Activated CD8-positive, alpha-beta T cell treated with anti-CD3 and anti-CD28 coated beads for 36 hours (primary cell): ENCODE data around the gene BCL3. TPM values are rescaled to one million over a fixed set of nuclear protein-coding genes. Genes with fewer than 3 reads are reported as not detected.

ENCODE experiments used
- ATAC-seq: fragments of 200-7000 bp; cut with Tn5 transposase; one replicate; pipeline ENCODE4 v1.10.0; 2021; ENCODE audit warnings: mild to moderate bottlenecking, moderate library complexity
- CTCF ChIA-PET: fragments of 350-600 bp; sonication (Branson Sonifier 250); formaldehyde crosslinking; loops from one replicate; lab custom pipeline; 2021; ENCODE audit warnings: antibody characterized with exemption; lab: Charles Lee
- POLR2A ChIA-PET: fragments of 350-600 bp; sonication (Branson Sonifier 250); formaldehyde crosslinking; loops from one replicate; lab custom pipeline; 2021; ENCODE audit warnings: antibody characterized with exemption; lab: Charles Lee
- DNase-seq: peaks from one replicate; pipeline ENCODE4 v3.0.0-alpha.2; 2020
- H3K27ac Mint-ChIP-seq: one replicate; pipeline ENCODE4 v1.8.0; 2021; ENCODE audit warnings: mild to moderate bottlenecking, mixed read lengths
- H3K27me3 Mint-ChIP-seq: one replicate; pipeline ENCODE4 v1.8.0; 2021; ENCODE audit warnings: mixed read lengths
- H3K36me3 Mint-ChIP-seq: one replicate; pipeline ENCODE4 v1.8.0; 2021; ENCODE audit warnings: low read depth, mixed read lengths
- H3K4me1 Mint-ChIP-seq: one replicate; pipeline ENCODE4 v1.8.0; 2021; ENCODE audit warnings: low read depth, mixed read lengths
- H3K4me3 Mint-ChIP-seq: one replicate; pipeline ENCODE4 v1.8.0; 2021; ENCODE audit warnings: mild to moderate bottlenecking, moderate library complexity, mixed read lengths
- H3K9me3 Mint-ChIP-seq: one replicate; pipeline ENCODE4 v1.8.0; 2021; ENCODE audit warnings: mixed read lengths
- CTCF ChIP-seq: fragments of 200-600 bp; IDR thresholded peaks from one replicate; pipeline ENCODE4 v1.8.0; 2022; ENCODE audit warnings: antibody characterized with exemption, mild to moderate bottlenecking
- intact Hi-C: fragments of 100-400 bp; cut with micrococcal nuclease; formaldehyde crosslinking; loops from one replicate; pipeline ENCODE4 v1.10.0; 2022
- total RNA-seq, 2 experiments: library from RNA; stranded (reverse); gene quantifications; one replicate each; pipeline ENCODE4 v1.2.3, GENCODE V29; 2021

BCL3 gene
- total RNA-seq, 2 experiments from 2014 or later: 22.8 to 27.7 TPM

GRCh38 chr19:44731081-44731480 is 17.4 kb upstream of the BCL3 start:
- Mint-ChIP-seq H3K4me1 (peaks cover 8% of the 10 kb centered on the region), H3K27ac (no peak overlapping the region), H3K9me3 (no peaks in the 10 kb centered on the region), H3K4me3 (no peak overlapping the region), H3K27me3 (no peaks in the 10 kb centered on the region), H3K36me3 (no peaks in the 10 kb centered on the region)
- DNase-seq (no peak), ATAC-seq (no peak)
- ChIA-PET POLR2A (interaction anchor here (0.6 to 2.1 kb wide), 2 partner anchors 23 to 1074 kb away, joined by 3 to 5 read pairs; no protein-coding TSS in a partner anchor), CTCF (interaction anchor here (1.0 to 15.3 kb wide), 3 partner anchors 24 to 41 kb away, joined by 3 to 474 read pairs (median 4); no protein-coding TSS in a partner anchor)
- intact Hi-C loops: no loop called here
- no peak for TF ChIP-seq CTCF

- H3K9me3 Mint-ChIP-seq: no peaks in the 10 kb centered on the region
Measured at GRCh38 chr19:44731622-44732021, 16.9 kb upstream of the BCL3 start.

GRCh38 chr19:44732235-44733014 is 16.1 kb upstream of the BCL3 start:
- Mint-ChIP-seq H3K27ac (no peak overlapping the region), H3K4me3 (no peak overlapping the region), H3K36me3 (no peaks in the 10 kb centered on the region), H3K4me1 (peaks cover 11% of the 10 kb centered on the region), H3K9me3 (no peaks in the 10 kb centered on the region), H3K27me3 (no peaks in the 10 kb centered on the region)
- ChIA-PET CTCF (interaction anchor here (0.7 to 15.3 kb wide), 6 partner anchors 9 to 75 kb away, joined by 3 to 474 read pairs (median 4); no protein-coding TSS in a partner anchor), POLR2A (interaction anchor here (0.6 to 2.1 kb wide), 2 partner anchors 21 to 77 kb away, joined by 3 to 5 read pairs; no protein-coding TSS in a partner anchor)
- no peak for TF ChIP-seq CTCF
- no peak for DNase-seq
- no peak for ATAC-seq
- intact Hi-C loops: no loop called here

More at GRCh38 chr19:44731622-44732021, 16.9 kb upstream of the BCL3 start:
- no peak overlapping the region for H3K27ac Mint-ChIP-seq
- ATAC-seq (no peak), DNase-seq (no peak)
- POLR2A ChIA-PET: interaction anchor here (0.6 to 2.1 kb wide), 2 partner anchors 22 to 1074 kb away, joined by 3 to 5 read pairs; no protein-coding TSS in a partner anchor
- H3K4me1 Mint-ChIP-seq: peaks cover 8% of the 10 kb centered on the region
- TF ChIP-seq CTCF: no peak
- H3K36me3 Mint-ChIP-seq: no peaks in the 10 kb centered on the region
- H3K27me3 Mint-ChIP-seq: no peaks in the 10 kb centered on the region
- CTCF ChIA-PET: interaction anchor here (1.0 to 15.3 kb wide), 4 partner anchors 24 to 51 kb away, joined by 3 to 474 read pairs (median 4); no protein-coding TSS in a partner anchor
- no peak overlapping the region for H3K4me3 Mint-ChIP-seq
- intact Hi-C loops: no loop called here

- DNase-seq: no peak
- ChIA-PET CTCF (interaction anchor here (2.5 kb wide), 1 partner anchor 10 kb away, joined by 7 read pairs; no protein-coding TSS in a partner anchor), POLR2A (no interaction called here)
- H3K27ac Mint-ChIP-seq: no peak overlapping the region
- H3K9me3 Mint-ChIP-seq: no peaks in the 10 kb centered on the region
- H3K4me3 Mint-ChIP-seq: no peak overlapping the region
- ATAC-seq: no peak
- no peaks in the 10 kb centered on the region for H3K36me3 Mint-ChIP-seq
- peaks cover 4% of the 10 kb centered on the region for H3K4me1 Mint-ChIP-seq
- intact Hi-C loops: no loop called here
- TF ChIP-seq CTCF: no peak
- no peaks in the 10 kb centered on the region for H3K27me3 Mint-ChIP-seq
Measured at GRCh38 chr19:44734357-44734756, 14.2 kb upstream of the BCL3 start.

- DNase-seq (no peak), ATAC-seq (no peak)
- intact Hi-C loops: no loop called here
- ChIA-PET CTCF (interaction anchor here (1.9 kb wide), 1 partner anchor 11 kb away, joined by 14 read pairs; no protein-coding TSS in a partner anchor), POLR2A (no interaction called here)
- no peak for TF ChIP-seq CTCF
- H3K4me3 Mint-ChIP-seq: no peak overlapping the region
- no peaks in the 10 kb centered on the region for H3K36me3 Mint-ChIP-seq
- no peaks in the 10 kb centered on the region for H3K9me3 Mint-ChIP-seq
- H3K27ac Mint-ChIP-seq: no peak overlapping the region
- H3K4me1 Mint-ChIP-seq: peaks cover 4% of the 10 kb centered on the region
- no peaks in the 10 kb centered on the region for H3K27me3 Mint-ChIP-seq
Measured at GRCh38 chr19:44735011-44735410, 13.5 kb upstream of the BCL3 start.
